Vagina (tissue), 2 donors: ENCODE data around the gene RABGAP1L.

Experiments
- CTCF ChIP-seq, 3 experiments: fragments of 450-650 bp in 2 of 3; fragments of 200-600 bp in 1 of 3; sonication (generic) in 1 of 3; IDR thresholded peaks; one replicate each; pipeline ENCODE4 v1.5.1; 2017 to 2019; ENCODE audit warnings: antibody characterized with exemption in 3 of 3, mild to moderate bottlenecking in 2 of 3, moderate library complexity in 2 of 3
- POLR2A ChIP-seq, 2 donors: fragments of 450-650 bp; IDR thresholded peaks; one replicate each; pipeline ENCODE4 v1.6.1; 2017; ENCODE audit warnings: antibody characterized with exemption in 2 of 2, mild to moderate bottlenecking in 2 of 2, moderate library complexity in 2 of 2
- POLR2AphosphoS5 ChIP-seq, 2 donors: sonication (generic); formaldehyde crosslinking; IDR thresholded peaks; one replicate each; pipeline ENCODE4 v1.9.0; 2017; ENCODE audit warnings: antibody characterized with exemption in 2 of 2, mild to moderate bottlenecking in 2 of 2, low read depth in 1 of 2; ENCODE audit not compliant: insufficient read depth in 1 of 2

DNA sequence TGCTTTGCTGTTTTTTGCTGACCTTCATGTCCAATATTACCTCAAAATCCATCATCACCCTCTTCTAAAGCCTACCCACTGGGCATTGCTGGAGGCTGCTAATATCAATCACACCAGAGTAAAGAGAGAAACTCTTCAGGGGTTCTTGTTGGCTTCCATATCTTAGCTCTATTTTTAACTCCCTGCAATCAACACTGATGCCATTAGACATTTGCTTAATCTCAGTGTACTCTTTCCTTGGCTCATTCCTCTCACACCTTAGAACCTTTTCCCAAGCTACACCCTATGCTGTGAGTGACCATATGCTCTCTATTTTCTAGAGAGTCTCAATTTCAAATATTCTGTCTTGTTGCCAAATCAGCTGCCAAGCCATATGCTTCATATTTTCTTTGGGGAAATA is 40.6 kb upstream of the RABGAP1L start:
- TF ChIP-seq CTCF (IDR thresholded peaks at IDR 0.05) (no peak), POLR2A (IDR thresholded peaks at IDR 0.05) (no peak), POLR2AphosphoS5 (IDR thresholded peaks at IDR 0.05; ENCODE audit: insufficient read depth in 1 of 2, low read depth in 1 of 2) (no peak)
